H54 (cell line): Measurements from ENCODE around the gene GALNS.

Experiments used
- DNase-seq: peaks from one replicate; pipeline ENCODE4 v3.0.0; 2011; ENCODE audit warnings: low spot score, mixed read lengths; ENCODE audit not compliant: insufficient read length
- FAIRE-seq: peaks from 3 replicates; lab custom pipeline; 2011; peaks lifted over from hg19 to GRCh38; lab: Jason Lieb, UNC
- POLR2A ChIP-seq: IDR thresholded peaks from 2 replicates; pipeline ENCODE4 v1.6.1; 2011; ENCODE audit warnings: low read depth, mild to moderate bottlenecking, low read length

The GALNS gene

DNA sequence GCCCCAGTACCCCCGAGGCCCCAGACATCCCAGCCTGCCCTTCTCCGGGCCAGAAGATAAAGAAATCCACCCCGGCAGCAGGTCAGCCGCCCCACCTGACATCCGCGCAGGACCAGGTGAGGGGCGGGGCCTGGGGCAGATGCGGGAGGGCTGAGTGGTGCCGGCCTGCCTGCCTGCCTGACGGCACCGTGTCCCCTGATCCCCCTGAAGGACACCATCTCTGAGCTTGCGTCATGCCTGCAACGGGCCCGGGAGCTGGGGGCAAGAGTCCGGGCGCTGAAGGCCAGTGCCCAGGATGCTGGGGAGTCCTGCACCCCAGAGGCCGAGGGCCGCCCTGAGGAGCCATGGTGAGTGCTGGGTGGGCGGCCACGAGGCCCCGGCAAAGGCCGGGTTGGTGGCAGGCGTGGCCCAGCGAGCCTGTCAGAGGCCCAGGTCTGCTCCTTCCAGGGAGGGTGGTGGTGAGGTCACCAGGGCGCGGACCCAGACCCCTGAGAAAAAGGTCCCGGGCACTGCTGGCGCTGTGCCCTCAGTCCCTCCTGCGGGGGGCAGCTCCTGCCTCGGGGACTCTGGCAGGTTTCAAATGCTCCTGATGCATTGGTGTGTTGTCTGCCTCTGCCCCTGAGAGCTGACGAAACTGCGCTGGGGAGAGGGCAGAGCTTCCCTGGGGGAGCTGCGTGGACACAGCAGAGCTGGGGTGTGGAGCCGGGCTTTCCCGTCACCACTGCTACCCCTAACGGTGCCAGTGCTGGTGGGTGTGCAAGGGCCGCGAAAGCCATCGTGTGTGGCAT, 52.0 kb downstream of the GALNS start:
- no peak for FAIRE-seq
- peak; percentile 10; the same call in 1 of the 2 replicates for TF ChIP-seq POLR2A
- DNase-seq, result peak; percentile 41

DNA sequence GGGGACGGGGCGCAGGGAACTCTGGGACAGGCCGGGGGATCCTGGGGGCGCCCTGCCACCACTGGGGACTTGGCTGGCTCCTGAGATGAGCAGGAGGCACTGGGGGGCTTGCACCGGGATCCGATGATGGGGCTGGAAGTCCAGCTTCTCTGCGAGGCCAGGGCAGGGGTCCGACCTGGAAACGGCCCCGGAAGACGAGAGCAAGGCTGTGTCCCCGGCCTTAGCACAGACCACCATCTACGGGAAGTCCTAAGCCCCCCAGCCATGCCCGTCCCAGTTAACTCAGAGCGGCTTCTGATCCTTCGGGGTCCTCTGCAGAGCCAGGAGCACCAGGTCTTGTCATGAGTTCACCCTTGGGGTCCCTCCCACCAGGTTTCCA, 52.6 kb downstream of the GALNS start:
- DNase-seq (no peak), FAIRE-seq (no peak)
- TF ChIP-seq POLR2A, result no peak

DNA sequence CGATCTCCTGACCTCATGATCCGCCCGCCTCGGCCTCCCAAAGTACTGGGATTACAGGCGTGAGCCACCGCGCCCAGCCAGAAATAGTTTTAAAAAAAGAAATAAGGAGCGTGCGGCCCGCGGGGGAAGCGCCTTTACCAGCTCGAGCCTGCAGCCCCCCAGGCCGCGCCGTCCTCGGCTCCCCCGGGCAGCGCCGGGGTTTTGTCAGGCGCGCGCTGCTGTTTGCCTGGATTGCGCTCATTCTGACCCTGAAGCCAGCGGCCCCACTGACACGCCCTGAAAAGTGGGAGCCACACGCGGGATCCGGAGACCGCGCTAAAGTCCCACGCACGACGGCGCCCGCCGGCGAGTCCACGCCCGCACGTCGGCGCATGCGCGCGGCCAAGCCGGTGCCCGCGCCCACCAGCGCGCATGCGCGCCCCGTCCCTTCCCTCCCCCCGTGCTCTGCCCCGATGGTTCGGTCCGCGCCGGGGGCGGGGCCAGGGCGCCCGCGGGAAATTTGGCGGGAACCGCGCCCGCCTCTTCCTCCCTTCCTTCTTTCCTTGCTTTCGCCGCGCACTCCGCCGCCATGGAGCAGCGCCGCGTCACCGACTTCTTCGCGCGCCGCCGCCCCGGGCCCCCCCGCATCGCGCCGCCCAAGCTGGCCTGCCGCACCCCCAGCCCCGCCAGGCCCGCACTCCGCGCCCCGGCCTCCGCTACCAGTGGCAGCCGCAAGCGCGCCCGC, 53.3 kb downstream of the GALNS start, which contains the start of gene CDT1:
Gene CDT1 (plus strand): TSS at position 526 of the 724 bp plus-strand sequence. CDS start 43 bp downstream, at position 569.
- DNase-seq (peak; percentile 97), FAIRE-seq (no peak)
- peak; percentile 77 for TF ChIP-seq POLR2A

DNA sequence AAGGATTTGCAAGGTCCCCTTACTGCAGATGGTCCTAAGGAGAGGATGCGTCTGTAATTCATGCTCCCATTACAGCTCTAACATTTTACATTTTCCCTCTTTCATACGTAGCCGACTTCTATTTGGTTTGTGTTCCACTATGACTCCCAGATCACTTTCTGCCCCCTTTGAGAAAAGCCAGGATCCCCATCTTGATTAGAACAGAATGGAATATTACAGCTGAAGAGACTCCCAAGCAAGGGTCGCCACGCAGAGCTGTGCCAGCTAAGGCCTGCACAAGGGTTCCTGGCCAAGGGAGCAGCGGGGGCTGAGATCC, 56.5 kb downstream of the GALNS start:
- no peak for TF ChIP-seq POLR2A
- no peak for DNase-seq
- FAIRE-seq, result no peak

DNA sequence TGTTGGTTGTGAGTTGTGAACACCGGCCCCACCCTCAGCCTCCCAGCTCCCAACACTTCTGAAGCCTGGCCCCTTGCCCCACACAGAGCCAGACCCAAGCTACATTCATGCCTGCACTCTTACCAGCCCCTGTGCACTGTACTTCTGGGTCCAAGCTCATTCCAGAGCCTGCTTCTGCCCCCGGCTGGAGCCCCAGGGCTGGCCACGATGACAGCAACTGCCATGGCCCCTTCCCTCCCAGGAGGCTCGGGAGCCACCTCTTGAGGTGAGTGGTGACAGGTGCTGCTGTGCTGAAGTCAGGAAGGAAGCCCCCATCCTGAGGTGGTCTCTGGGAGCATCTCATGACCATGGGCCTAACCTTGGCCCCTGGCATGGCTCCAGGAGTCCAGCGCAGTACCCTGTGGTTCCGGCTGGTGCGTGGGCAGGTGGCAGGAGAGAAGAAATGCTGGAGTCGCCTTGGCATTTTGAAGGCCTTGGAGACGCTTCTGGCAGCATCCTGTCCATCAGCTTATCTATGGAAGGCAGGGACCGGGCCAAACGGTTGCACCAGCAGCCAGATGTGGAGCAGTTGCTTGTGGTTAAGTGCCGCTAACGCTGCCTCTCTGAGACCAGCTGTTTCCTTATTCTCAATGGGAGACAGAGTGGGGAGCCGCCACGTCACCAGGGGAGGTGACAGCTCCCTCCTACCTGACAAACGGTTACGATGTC, 57.0 kb downstream of the GALNS start:
- no peak for TF ChIP-seq POLR2A
- no peak for DNase-seq
- FAIRE-seq, result no peak

DNA sequence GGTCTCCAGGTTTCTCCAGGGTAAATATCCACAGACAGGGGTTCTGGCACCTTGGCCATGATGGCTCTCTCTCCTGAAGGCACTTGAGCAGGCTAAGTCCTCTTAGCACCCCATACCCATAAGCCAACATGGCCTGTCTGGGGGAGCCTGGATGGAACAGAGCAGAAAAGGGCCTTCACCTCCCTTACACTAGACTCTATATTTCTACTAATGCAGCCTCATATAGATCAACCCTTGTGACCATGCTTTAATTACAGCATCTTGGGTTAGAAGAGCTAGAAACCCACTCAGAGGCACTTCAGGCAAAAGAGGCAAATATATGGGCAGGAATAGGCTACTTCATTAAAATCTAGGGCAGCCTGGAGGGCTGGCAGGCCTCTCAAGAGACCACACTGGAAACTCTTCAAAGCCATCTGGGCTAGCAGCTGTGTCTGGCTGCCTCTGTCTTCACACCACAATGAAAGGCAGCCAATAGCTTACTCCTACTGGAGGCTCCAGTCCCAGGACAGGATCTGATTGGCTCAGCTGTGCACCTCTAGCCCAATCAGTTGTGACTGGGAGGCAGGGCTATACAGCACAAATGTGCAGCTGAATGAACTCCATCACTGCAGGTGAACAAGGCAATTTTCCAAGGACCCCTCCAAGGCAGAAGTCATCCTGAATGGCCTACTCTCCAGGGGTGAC, 57.8 kb downstream of the GALNS start:
- TF ChIP-seq POLR2A, result no peak
- FAIRE-seq (no peak), DNase-seq (no peak)

DNA sequence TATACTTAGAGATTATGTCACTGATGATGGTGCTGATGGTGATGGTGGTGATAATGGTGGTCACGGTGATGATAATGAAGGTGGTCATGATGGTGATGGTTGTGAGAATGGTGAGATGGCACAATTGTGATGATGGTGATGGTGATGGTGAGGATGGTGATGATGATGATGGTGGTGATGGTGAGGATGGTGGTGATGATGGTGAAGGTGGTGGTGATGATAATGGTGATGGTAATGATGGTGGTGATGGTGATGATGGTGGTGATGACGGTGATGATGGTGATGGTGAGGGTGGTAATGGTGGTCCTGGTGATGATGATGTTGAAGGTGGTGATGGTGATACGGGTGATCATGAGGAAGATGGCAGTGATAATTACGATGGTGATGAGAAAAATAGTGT, 58.7 kb downstream of the GALNS start:
- no peak for FAIRE-seq
- TF ChIP-seq POLR2A, result no peak; the same call in 1 of the 2 replicates
- no peak for DNase-seq

DNA sequence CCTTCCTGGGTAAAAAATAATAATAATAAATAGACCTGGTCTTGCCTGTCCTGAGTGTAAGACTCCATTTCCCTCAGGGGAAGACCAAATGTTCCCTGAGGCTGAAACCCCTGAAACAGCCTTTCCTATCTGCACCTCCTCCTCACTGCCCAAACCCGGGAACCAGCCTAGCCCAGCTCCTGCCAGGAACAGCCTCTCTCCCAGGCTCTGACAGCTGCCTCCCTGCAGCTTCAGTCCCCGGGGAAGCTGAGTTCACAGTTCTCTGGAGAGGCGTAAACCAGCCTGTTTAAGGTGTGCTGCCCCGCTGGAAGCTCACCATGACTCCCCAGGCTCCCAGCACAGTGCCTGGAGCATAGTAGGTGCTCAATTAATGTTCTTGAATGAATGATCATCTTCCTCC, 60.5 kb downstream of the GALNS start:
- DNase-seq (no peak), FAIRE-seq (no peak)
- TF ChIP-seq POLR2A, result no peak

DNA sequence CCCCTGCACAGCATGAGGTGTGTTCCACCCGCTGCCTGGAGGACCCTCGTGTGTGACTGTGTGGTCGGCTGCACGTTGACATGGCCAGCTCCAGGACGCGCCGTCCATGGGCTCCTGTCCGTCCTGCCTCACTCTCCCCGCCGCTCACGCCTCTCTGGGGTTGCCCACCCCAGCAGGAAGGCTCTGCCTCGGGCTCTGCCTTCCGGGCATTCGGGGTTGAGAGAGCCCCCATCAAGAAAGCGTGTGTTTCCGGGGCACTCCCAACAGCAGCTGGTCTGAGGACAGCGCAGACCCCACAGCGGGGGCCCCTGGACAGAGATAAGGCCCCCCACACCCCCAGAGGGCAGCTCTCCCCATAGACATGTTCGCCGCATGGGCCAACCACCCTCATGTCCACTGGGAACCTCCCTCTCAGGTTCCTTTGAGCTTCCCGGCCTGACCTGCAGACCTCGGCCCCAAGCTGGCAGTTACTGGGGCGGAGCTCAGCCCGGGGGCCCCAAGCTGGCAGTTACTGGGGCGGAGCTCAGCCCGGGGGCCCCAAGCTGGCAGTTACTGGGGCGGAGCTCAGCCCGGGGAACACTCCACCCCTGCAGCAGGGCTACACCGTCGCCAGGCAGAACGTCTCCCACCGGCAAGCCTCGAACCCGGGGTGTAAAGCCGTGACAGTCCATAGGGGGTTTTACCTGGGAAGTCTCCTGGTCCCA, 63.3 kb downstream of the GALNS start:
- FAIRE-seq, result no peak
- DNase-seq, result no peak
- TF ChIP-seq POLR2A, result no peak

DNA sequence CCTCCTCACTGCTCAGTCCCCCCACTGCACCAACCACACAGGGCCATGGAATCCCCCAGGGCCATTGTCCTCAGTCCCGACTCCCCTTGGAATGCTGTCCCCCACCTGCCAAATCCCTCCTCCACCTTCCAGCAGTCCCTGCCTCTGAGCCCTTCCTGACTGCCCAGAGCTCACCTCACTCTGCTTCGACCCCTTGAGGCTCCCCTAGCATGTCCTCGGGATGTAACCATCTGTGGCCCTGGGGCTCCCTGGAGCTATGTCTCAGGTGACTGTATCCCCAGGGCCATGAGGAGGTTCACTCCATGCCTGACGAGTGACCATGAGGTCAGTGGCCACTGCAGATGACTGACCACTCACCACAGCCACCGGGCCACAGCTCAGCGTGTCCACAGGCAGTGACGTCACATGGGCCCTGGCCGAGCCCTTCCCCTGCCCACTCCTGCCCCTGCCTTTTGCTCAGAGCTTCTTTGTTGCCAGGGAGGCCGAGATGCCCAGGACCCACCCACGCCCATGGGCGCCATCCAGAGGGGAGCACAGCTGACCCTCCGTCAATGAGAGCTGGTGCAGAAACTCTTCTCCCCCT, 64.0 kb downstream of the GALNS start:
- TF ChIP-seq POLR2A, result no peak
- FAIRE-seq, result no peak
- no peak for DNase-seq

DNA sequence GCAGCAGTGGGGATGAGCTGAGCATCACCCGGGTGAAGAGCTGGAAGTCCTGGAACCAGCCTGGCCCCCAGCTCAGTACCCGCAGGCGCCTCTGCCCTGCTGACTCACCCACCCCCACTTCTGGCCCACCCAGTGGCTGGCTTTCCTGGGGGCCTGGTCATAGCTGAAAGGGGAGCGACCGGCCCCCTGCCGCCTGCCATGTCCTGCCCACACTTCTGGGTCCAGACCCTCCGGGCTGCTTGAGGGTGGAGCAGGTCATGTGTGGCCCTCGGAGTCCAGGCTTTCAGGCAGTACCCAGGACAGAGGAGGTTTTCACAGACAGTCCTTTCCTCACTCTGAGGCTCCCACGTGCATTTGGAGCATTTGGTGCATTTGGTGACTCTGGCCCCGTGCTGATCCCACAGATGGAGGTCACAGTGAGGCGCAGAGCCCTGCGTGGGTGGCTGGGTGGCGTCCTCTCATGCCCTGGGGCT, 64.6 kb downstream of the GALNS start:
- FAIRE-seq, result no peak

DNA sequence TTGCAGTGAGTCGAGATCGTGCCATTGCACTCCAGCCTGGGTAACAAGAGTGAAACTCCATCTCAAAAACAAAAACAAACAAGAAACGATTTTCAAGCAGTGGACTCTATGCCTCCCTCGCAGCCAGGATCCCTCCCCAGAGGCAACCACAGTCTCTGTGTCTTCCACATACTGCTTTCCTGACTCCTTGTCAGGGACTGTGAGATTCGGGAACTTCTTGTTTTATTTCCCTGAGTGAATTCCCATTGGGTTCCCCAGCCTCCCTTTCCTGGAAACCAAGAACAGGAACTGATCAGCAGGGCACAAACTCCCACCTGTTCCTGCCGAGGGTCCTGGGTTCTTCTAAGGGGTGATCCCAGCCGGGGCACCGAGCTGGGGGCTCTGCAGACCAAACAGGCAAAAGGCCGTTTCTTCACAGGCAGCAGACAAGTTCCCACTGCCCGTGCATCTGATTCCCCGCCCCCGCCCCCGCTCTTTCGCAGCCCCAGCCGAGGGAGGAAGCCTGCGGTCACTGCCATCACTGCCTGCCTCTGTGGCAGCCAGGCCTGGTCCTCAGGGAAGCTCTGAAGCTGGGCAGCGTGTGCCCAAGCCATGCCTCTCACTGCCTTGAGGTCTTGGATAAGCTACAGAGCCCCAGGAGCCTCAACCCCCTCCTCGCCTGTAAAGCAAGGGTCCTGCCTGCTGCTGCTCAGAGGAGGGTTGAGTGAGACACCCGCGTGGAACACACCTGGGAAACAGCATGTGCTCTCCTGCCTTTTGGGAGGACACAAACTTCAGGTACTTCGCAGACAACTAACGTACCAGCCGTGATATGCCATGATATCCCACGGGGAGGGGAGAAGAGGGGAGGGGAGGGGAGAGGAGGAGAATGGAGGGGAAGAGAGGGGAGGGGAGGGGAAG, 66.2 kb downstream of the GALNS start:
- no peak for TF ChIP-seq POLR2A
- DNase-seq, result no peak
- no peak for FAIRE-seq

More for the DNA sequence above, 64.6 kb downstream of the GALNS start:
- no peak for TF ChIP-seq POLR2A
- DNase-seq, result no peak
